ENCODE results near the gene DISC1. TPM values are rescaled to one million over a fixed set of nuclear protein-coding genes. Genes with fewer than 3 reads are reported as not detected.
"Not testable (repeated sequence)": the region's sequence is repeated elsewhere in the genome, so short reads cannot be mapped to it uniquely, and the experiment has no call there.

Gene DISC1
- total and polyA plus RNA-seq, 2 donors (not counting 3 experiments of a cell fraction or from before 2014, with no cell fraction given), result 3.3 to 14.7 TPM

- Histone ChIP-seq H2AFZ (ENCODE audit: low read depth, low read length) (no peak overlapping the region), H3K9me3 (replicated peaks; ENCODE audit: control insufficient read depth, insufficient read depth, low read length) (no peaks in the 10 kb centered on the region)
- no peak for TF ChIP-seq EZH2 (IDR thresholded peaks at IDR 0.05; ENCODE audit: borderline replicate concordance, low read depth, low read length, severe bottlenecking)
Observed at GRCh38 chr1:231763456-231763855, 136.9 kb downstream of the DISC1 start.

GRCh38 chr1:231765825-231766224 lies 139.2 kb downstream of the DISC1 start:
- H3K36me3 ChIP-seq (ENCODE audit: control insufficient read depth in 2 of 2, extremely low read depth in 1 of 2, insufficient read depth in 2 of 2, low read length in 2 of 2); H3K27me3 ChIP-seq (ENCODE audit: control insufficient read depth in 2 of 2, insufficient read depth in 2 of 2, low read length in 2 of 2); H3K79me2 ChIP-seq (ENCODE audit: control insufficient read depth, insufficient read depth, low read length); H3K4me3 ChIP-seq (replicated peaks in 1 of 3; ENCODE audit: insufficient read depth in 1 of 3, low read depth in 1 of 3, low read length in 3 of 3); FAIRE-seq; POLR2A ChIA-PET; H3K4me2 ChIP-seq (ENCODE audit: insufficient read depth, low read length); H3K27ac ChIP-seq (ENCODE audit: insufficient read depth, low read depth, low read length); intact Hi-C loops (cut with micrococcal nuclease); H2AFZ ChIP-seq (ENCODE audit: low read depth, low read length); H3K9me3 ChIP-seq (replicated peaks; ENCODE audit: control insufficient read depth, insufficient read depth, low read length); BruUV-seq (replicated peaks); DNase-seq (ENCODE audit: low read depth, low spot score); H3K9ac ChIP-seq (replicated peaks; ENCODE audit: extremely low read depth, insufficient read depth, low read length); H3K9me1 ChIP-seq (replicated peaks; ENCODE audit: control insufficient read depth, extremely low read depth, insufficient read depth, low read length); H3K4me1 ChIP-seq (ENCODE audit: control insufficient read depth, extremely low read depth, insufficient read depth, low read length); H4K20me1 ChIP-seq (replicated peaks; ENCODE audit: control insufficient read depth, extremely low read depth, insufficient read depth, low read length); dilution Hi-C loops (cut with MboI; ENCODE audit: extremely low pct_ligation_motif_present, low sequenced_read_pairs): not testable (repeated sequence)
- CTCF ChIA-PET, result interaction anchor here (2.1 to 5.6 kb wide), 2 partner anchors 10 to 13 kb away, joined by 7 to 48 read pairs; no protein-coding TSS in a partner anchor

More at GRCh38 chr1:231763456-231763855, 136.9 kb downstream of the DISC1 start:
- Histone ChIP-seq H4K20me1 (replicated peaks; ENCODE audit: control insufficient read depth, extremely low read depth, insufficient read depth, low read length) (no peaks in the 10 kb centered on the region), H3K27ac (ENCODE audit: insufficient read depth, low read depth, low read length) (no peak overlapping the region), H3K27me3 (ENCODE audit: control insufficient read depth in 2 of 2, insufficient read depth in 2 of 2, low read length in 2 of 2) (no peaks in the 10 kb centered on the region), H3K36me3 (ENCODE audit: control insufficient read depth in 2 of 2, extremely low read depth in 1 of 2, insufficient read depth in 2 of 2, low read length in 2 of 2) (no peaks in the 10 kb centered on the region), H3K4me3 (replicated peaks in 1 of 3; ENCODE audit: insufficient read depth in 1 of 3, low read depth in 1 of 3, low read length in 3 of 3) (no peak overlapping the region), H3K4me1 (ENCODE audit: control insufficient read depth, extremely low read depth, insufficient read depth, low read length) (no peaks in the 10 kb centered on the region), H3K79me2 (ENCODE audit: control insufficient read depth, insufficient read depth, low read length) (no peaks in the 10 kb centered on the region), H3K9me1 (replicated peaks; ENCODE audit: control insufficient read depth, extremely low read depth, insufficient read depth, low read length) (no peaks in the 10 kb centered on the region), H3K9ac (replicated peaks; ENCODE audit: extremely low read depth, insufficient read depth, low read length) (no peak overlapping the region), H3K4me2 (ENCODE audit: insufficient read depth, low read length) (no peak overlapping the region)
- ChIA-PET CTCF (interaction anchor here (0.8 kb wide), 1 partner anchor 18 kb away, joined by 3 read pairs; no protein-coding TSS in a partner anchor), POLR2A (no interaction called here)
- BruUV-seq (replicated peaks), result no TSS peak
- FAIRE-seq, result no peak
- no peak for DNase-seq (ENCODE audit: low read depth, low spot score)
- dilution Hi-C loops (cut with MboI; ENCODE audit: extremely low pct_ligation_motif_present, low sequenced_read_pairs), result no loop called here
- intact Hi-C loops (cut with micrococcal nuclease), result no loop called here
